Upper lobe of left lung (tissue), 6 donors: ENCODE data around the gene SNRPE. TPM values are rescaled to one million over a fixed set of nuclear protein-coding genes. Genes with fewer than 3 reads are reported as not detected.

ENCODE experiments used
- small RNA-seq, 4 donors: library from RNA; depleted of rRNA; stranded (forward); fragments of <200 nt; gene quantifications; one replicate each; pipeline ENCODE3, GENCODE V24; 2016
- total RNA-seq, 6 donors: library from RNA; depleted of rRNA in 4 of 6; stranded (reverse); fragments of >200 nt in 4 of 6; gene quantifications; one replicate each; pipeline versions ENCODE4 v1.1.0 to v1.2.1, GENCODE V29; 2016 to 2021
- donor health status: DM: no; HTN: no; CAD: no; lungs with moderate emphysema.
- donor health status: DM: no; HTN: yes; CAD: no; lungs with severe emphysema.

SNRPE gene
- total RNA-seq, 6 donors from 2014 or later, result 7.3 to 72.7 (median 34.0) TPM

Small RNA genes lying within 50 kb of the gene (small RNA-seq; reads per million reads assigned to genes)
- 0 reads per million in 4 donors for gene HSPE1P6

Other genes starting within 250 kb of the SNRPE start
- 100 to 1,000 TPM in 2 of 6 donors, 10 to 100 TPM in 4; 54.0 to 152 (median 90.5) TPM for gene ATP2B4, start 234.8 kb upstream of the SNRPE start, total RNA-seq
- gene LAX1, start 96.4 kb upstream of the SNRPE start, total RNA-seq, result 1 to 10 TPM; 1.8 to 4.2 (median 2.3) TPM
- gene ZBED6, start 66.0 kb upstream of the SNRPE start, total RNA-seq, result 10 to 100 TPM; 15.0 to 29.3 (median 21.3) TPM
- gene ZC3H11A, start 66.0 kb upstream of the SNRPE start, total RNA-seq, result 100 to 1,000 TPM in 2 of 6 donors, 10 to 100 TPM in 4; 59.4 to 133 (median 78.6) TPM
- gene SOX13, start 211.5 kb downstream of the SNRPE start, total RNA-seq, result 10 to 100 TPM; 33.8 to 76.5 (median 63.9) TPM